ENCODE measurements around the gene GPLD1. TPM values are rescaled to one million over a fixed set of nuclear protein-coding genes. Genes with fewer than 3 reads are reported as not detected.
"Not testable (repeated sequence)": the region's sequence is repeated elsewhere in the genome, so short reads cannot be mapped to it uniquely, and the experiment has no call there.

The GPLD1 gene
- total RNA-seq, 1 donor from 2014 or later = 8.4 TPM

DNA sequence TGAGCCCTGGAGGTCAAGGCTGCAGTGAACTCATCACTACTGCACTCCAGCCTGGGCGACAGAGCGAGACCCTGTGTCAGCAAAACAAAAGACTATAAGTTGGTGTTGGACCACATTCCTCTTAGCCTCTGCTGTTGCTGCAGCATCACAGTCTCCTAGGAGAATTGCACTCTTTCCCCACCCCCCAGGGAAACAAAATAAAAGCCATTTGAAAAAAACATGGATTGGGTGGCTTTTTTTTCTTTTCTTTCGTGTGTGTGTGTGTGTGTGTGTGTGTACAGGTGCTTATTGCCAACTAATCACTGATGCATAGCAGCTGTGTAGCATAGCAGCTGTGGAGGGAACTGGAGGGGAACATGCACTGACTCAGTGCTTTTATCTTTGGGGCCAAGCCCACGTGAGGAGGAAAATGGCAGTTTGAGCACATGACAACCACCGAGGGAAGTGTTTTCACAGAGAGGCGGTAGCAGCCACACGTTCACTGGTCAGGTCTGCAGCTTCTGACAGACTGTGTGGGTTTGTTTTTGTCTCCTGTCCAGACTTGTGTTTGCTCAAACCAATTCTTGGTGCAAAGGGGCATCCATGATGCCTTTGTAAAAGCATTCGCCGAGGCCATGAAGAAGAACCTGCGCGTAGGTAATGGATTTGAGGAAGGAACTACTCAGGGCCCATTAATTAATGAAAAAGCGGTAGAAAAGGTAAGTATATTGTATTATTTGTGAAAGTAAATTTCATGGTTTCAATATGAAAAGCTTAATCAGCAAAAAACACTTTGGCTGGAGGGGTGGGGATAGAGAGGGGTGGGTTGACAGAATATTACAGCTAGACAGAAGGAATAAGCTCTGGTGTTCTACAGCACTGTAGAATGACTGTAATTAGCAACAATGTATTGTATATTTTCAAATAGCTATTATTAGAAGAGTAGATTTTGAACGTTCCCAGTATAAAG, 33.1 kb upstream of the GPLD1 start:
- ATAC-seq (ENCODE audit: low read depth) (peak; percentile 55), DNase-seq (peak; percentile 30)
- Mint-ChIP-seq H3K27me3 (no peaks in the 10 kb centered on the region), H3K4me1 (peaks cover 59% of the 10 kb centered on the region), H3K4me3 (peak overlapping the region; percentile 51), H3K9me3 (no peaks in the 10 kb centered on the region), H3K36me3 (ENCODE audit: low read depth) (no peaks in the 10 kb centered on the region), H3K27ac (peak overlapping the region; percentile 88)
- intact Hi-C loops (cut with micrococcal nuclease) = loop anchor here (5.0 kb wide), 1 partner anchor 125 kb away; the partner anchor contains the start of gene KIAA0319
- POLR2A ChIA-PET = interaction anchor here (0.6 to 3.6 kb wide), 7 partner anchors 14 to 374 kb away, joined by 3 to 46 read pairs (median 4); partner anchors contain the start of genes ALDH5A1 and KIAA0319
- TF ChIP-seq, protein P1, sequence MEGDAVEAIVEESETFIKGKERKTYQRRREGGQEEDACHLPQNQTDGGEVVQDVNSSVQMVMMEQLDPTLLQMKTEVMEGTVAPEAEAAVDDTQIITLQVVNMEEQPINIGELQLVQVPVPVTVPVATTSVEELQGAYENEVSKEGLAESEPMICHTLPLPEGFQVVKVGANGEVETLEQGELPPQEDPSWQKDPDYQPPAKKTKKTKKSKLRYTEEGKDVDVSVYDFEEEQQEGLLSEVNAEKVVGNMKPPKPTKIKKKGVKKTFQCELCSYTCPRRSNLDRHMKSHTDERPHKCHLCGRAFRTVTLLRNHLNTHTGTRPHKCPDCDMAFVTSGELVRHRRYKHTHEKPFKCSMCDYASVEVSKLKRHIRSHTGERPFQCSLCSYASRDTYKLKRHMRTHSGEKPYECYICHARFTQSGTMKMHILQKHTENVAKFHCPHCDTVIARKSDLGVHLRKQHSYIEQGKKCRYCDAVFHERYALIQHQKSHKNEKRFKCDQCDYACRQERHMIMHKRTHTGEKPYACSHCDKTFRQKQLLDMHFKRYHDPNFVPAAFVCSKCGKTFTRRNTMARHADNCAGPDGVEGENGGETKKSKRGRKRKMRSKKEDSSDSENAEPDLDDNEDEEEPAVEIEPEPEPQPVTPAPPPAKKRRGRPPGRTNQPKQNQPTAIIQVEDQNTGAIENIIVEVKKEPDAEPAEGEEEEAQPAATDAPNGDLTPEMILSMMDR (IDR thresholded peaks at IDR 0.05) = no peak
- CTCF ChIA-PET = interaction anchor here (1.1 to 3.6 kb wide), 5 partner anchors 9 to 90 kb away, joined by 3 to 60 read pairs (median 5); partner anchors contain the start of gene ALDH5A1

DNA sequence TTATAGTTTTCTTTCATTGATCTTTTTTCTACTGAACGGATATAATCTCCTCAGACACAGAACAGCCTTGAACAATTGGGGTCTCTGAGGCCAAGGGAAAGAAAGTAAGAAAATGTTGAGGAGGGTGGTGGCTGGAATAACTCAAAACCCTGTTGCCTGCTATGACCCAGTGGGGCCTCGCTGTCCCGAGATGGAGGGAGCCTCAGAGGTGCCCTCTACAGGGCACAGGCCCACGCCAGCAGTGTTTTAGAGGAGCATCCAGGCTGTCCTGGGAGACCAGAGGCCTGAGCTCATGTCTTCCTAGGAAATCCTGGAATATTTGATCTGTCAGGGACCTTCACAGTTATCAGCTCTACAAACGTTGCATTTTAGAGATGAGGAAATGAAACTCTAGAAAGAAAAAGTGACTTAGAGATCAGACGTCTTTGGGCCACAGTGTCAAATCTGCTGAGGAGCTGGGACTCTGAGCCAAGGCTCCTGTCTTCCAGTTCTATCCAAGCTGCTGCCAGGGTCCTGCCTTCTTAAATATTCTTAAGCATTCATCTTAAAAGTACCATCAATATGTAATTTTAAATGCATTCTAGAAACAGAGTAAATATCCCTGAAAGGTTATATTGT, 31.7 kb upstream of the GPLD1 start:
- CTCF ChIA-PET = interaction anchor here (0.7 to 3.6 kb wide), 14 partner anchors 11 to 284 kb away, joined by 3 to 60 read pairs (median 3); partner anchors contain the start of gene ALDH5A1
- intact Hi-C loops (cut with micrococcal nuclease) = loop anchor here (1.0 to 5.0 kb wide), 3 partner anchors 26 to 126 kb away; partner anchors contain the start of gene KIAA0319
- H3K4me3 Mint-ChIP-seq = peak overlapping the region; percentile 42
- no peaks in the 10 kb centered on the region for H3K9me3 Mint-ChIP-seq
- DNase-seq = peak; percentile 35
- ATAC-seq (ENCODE audit: low read depth) = peak; percentile 40
- peaks cover 62% of the 10 kb centered on the region for H3K4me1 Mint-ChIP-seq
- no peaks in the 10 kb centered on the region for H3K27me3 Mint-ChIP-seq
- POLR2A ChIA-PET = interaction anchor here (0.5 to 3.6 kb wide), 4 partner anchors 9 to 125 kb away, joined by 3 to 46 read pairs (median 4); partner anchors contain the start of genes ALDH5A1 and KIAA0319
- TF ChIP-seq, protein P1 (IDR thresholded peaks at IDR 0.05) = no peak
- H3K36me3 Mint-ChIP-seq (ENCODE audit: low read depth) = no peaks in the 10 kb centered on the region
- H3K27ac Mint-ChIP-seq = peak overlapping the region; percentile 88

DNA sequence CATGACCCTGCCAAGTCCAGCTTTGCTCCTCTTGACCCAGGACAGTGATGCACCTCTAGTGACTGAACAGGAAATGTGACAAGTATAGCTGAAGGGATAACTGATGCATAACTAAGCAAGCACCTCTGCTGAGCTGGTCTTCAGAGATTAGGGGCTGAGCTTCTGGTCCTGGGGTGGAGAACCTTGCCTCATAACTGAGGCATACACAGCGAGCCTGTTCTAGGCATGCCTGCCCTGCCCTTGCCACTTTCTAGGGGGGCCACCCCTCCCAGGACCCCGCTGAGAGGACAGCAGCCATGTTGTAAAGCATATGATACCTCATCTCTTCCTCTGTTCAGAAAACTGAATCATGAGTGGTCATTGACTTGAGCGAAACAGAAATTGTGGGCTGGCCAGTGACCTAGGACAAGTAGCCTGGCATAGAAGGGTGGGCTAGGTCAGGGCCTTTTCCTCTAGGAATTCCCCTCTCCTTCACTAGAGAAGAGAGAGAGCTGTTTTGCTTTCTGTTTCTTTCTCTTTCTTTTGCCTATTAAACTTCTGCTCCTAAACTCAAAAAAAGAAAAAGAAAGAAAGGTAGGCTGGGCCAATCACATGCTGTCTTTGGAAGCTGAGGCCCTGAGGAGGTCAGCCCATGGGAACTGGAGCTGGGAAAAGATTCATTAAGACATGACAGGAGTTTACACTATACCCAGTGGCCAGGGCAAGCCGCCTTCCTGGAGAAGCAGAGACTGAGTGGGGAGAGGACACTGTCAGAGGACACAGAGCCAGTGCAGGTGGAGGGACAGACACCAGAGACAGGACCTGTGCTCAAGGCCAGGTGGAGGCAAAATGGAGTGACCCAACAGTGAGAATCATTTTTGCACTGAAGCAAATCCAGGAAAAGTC, 28.5 kb upstream of the GPLD1 start:
- peak; percentile 87 for ATAC-seq (ENCODE audit: low read depth)
- ChIA-PET POLR2A (interaction anchor here (0.6 to 2.5 kb wide), 5 partner anchors 23 to 225 kb away, joined by 3 to 67 read pairs (median 5); partner anchors contain the start of genes ALDH5A1, C6orf62 and TDP2), CTCF (interaction anchor here (1.0 to 4.2 kb wide), 4 partner anchors 23 to 87 kb away, joined by 4 to 40 read pairs (median 4); partner anchors contain the start of gene ALDH5A1)
- H3K27me3 Mint-ChIP-seq = no peaks in the 10 kb centered on the region
- peak; percentile 26 for DNase-seq
- H3K4me1 Mint-ChIP-seq = peaks cover 45% of the 10 kb centered on the region
- H3K4me3 Mint-ChIP-seq = peak overlapping the region; percentile 72
- H3K27ac Mint-ChIP-seq = peak overlapping the region; percentile 97
- intact Hi-C loops (cut with micrococcal nuclease) = loop anchor here (1.0 kb wide), 1 partner anchor 23 kb away; no protein-coding TSS in a partner anchor
- TF ChIP-seq, protein P1 (IDR thresholded peaks at IDR 0.05) = no peak
- no peaks in the 10 kb centered on the region for H3K9me3 Mint-ChIP-seq
- H3K36me3 Mint-ChIP-seq (ENCODE audit: low read depth) = peaks cover 25% of the 10 kb centered on the region

DNA sequence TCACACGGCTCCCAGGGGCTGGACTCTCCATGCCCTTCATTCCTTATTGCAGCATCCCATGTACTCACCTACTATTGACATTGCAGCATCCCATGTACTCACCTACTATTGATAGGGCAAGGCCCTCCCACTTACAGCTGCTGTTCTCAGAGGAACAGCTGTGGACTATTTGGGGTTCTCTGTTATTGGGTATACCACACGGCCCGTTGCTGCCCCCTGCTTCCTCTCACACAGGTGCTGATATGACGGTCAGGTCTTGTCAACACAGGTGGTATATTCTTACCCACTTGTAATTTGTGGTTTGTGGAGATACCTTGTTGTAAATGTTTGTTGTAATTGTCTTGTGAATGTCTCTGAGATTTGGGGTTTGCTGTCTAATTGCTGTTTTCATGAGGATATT, 24.2 kb upstream of the GPLD1 start:
- Mint-ChIP-seq H3K27ac (no peak overlapping the region), H3K36me3 (ENCODE audit: low read depth) (peaks cover 62% of the 10 kb centered on the region), H3K4me1 (peaks cover 20% of the 10 kb centered on the region), H3K4me3 (no peak overlapping the region), H3K9me3 (no peaks in the 10 kb centered on the region), H3K27me3 (no peaks in the 10 kb centered on the region)
- ChIA-PET POLR2A (interaction anchor here (0.7 kb wide), 1 partner anchor 16 kb away, joined by 3 read pairs; no protein-coding TSS in a partner anchor), CTCF (interaction anchor here (0.7 to 1.3 kb wide), 2 partner anchors 9 to 18 kb away, joined by 4 to 5 read pairs; no protein-coding TSS in a partner anchor)
- TF ChIP-seq, protein P1 (IDR thresholded peaks at IDR 0.05) = no peak
- ATAC-seq (ENCODE audit: low read depth) (no peak), DNase-seq (no peak)
- intact Hi-C loops (cut with micrococcal nuclease) = no loop called here

DNA sequence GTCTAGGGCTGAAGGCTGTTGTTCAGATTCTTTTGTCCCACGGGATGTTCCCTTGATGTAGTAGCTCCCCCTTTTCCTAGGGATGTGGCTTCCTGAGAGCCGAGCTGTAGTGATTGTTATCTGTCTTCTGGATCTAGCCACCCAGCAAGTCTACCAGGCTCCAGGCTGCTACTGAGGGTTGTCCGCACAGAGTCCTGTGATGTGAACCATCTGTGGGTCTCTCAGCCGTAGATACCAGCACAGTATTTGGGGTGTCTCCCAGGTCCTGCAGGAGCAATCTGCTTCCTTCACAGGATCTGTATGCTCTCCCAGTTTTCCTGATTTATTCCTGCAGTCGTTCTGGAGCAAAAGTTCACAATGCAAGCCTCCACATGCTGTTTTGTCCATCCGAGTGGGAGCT, 22.6 kb upstream of the GPLD1 start:
- H3K36me3 Mint-ChIP-seq (ENCODE audit: low read depth) = peaks cover 76% of the 10 kb centered on the region
- H3K27ac Mint-ChIP-seq; ATAC-seq (ENCODE audit: low read depth); H3K4me1 Mint-ChIP-seq; H3K4me3 Mint-ChIP-seq; DNase-seq; H3K27me3 Mint-ChIP-seq; H3K9me3 Mint-ChIP-seq; intact Hi-C loops (cut with micrococcal nuclease): not testable (repeated sequence)
- ChIA-PET POLR2A (interaction anchor here (0.6 kb wide), 1 partner anchor 9 kb away, joined by 5 read pairs; no protein-coding TSS in a partner anchor), CTCF (interaction anchor here (1.1 kb wide), 1 partner anchor 17 kb away, joined by 3 read pairs; no protein-coding TSS in a partner anchor)
